Dermis blood vessel endothelial cell (primary cell): Measurements from ENCODE around the gene FXN. TPM values are rescaled to one million over a fixed set of nuclear protein-coding genes. Genes with fewer than 3 reads are reported as not detected.
A peak's percentile ranks its signal among the peaks of the same experiment; 100 is the strongest.
"Not testable (repeated sequence)": the region's sequence is repeated elsewhere in the genome, so short reads cannot be mapped to it uniquely, and the experiment has no call there.

Experiments
- DNase-seq: peaks from one replicate; pipeline ENCODE4 v3.0.0; 2010
- total RNA-seq: library from RNA; depleted of rRNA; stranded (reverse); fragments of >200 nt; gene quantifications from 2 replicates; pipeline ENCODE4 v1.2.3, GENCODE V29; 2014

FXN gene
- total RNA-seq, 1 donor from 2014 or later, result 2.9 TPM

DNA sequence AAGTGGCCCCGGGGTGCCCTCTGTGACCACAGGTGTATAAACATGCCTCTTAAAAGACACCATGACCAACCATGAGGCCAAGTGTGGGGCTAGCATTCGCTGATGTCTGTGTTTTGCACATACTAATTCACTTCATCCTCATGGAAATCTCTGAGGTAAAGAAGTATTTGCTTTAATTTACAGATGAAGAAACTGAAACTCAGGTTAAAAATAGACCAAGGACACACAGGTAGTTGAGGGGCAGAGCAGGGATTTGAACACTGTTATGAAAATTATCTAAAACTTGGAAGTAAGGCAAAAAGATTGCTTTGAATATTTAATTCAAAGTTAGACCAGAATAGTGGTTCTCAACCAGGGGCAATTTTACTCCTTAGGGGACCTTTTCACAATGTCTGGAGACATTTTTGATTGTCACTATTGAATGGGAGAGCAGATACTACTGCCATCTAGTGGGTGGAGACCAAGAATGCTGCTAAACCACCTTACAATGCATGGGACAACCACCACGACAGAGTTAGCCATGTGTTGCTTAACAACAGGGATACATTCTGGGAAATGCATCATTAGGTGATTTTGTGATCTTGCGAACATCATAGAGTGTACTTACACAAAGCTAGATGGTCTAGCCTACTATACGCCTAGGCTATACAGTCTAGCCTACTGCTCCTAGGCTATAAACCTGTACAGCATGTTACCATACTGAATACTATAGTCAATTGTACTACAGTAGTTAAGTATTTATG is 8.0 kb upstream of the FXN start:
- DNase-seq, result peak; percentile 79

DNA sequence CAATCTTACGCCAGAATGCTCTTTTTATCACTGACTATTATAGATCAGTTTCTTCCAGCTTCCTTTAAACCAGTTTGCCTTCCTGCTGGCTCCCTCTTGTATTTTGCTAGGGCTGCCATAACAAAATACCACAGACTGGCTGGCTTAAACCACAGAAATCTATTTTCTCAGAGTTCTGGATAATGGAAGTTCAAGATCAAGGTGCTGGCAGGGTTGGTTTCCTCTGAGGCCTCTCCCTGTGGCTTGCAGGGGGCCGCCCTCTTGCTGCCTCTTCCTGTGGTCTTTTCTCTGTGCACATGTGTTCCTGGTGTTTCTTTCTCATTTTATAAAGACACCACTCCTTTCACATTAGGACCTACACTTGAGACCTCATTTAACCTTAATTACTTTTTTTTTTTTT is 6.8 kb upstream of the FXN start:
- DNase-seq, result no peak

DNA sequence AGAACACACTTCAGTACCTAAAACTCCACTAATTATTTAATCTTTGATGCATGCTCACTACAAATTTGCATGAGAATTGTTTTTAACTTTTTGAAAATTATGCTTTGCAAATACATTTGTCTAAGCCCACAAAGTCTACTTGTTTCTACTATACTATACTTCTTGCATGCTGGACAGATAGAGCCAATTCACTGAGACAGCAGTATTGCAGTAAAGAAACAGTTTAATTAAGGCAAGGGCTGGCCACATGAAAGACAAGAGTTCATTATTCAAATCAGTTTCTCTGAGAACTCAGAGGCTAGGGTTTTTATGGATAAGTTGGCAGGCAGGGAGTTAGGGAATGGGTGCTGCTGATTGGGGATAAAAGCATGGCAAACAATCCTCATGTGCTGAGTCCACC is 6.0 kb upstream of the FXN start:
- DNase-seq, result no peak

DNA sequence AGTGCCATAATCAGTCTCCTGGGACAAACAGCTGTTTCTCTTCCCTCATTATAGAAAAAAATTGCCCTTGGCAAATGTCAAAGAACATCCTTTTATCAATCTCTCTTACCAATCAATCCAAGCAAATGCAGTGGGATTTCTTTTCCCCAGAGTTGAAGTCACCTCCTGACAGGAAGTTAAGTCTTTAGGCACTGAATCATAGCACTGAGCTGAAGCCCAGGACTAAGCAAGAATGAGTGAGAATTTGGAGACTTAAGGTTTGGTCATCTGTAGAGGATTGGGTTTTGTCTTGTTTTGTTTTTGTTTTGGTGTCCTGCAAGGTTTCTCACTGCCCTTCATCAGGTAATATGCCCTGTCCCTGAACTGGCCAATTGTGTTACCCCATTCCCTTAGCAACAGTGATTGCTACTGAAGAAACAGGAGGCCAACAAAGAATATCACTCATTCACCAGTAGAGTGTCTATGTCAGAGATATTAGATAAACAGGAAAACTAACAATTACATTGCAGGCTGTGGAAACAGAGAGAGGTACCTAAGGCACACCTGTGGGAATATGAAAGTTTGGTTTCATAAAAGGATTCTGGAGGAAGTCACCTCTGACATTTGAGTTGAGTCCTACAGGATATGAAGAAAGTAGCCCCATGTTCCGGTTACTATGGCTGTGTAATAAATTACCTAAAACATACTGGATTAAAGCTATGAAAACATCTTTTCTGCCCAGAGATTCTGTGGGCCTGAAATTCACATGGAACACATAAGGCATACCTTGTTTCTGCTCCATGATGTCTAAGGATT is 4.5 kb upstream of the FXN start:
- DNase-seq, result peak; percentile 71

DNA sequence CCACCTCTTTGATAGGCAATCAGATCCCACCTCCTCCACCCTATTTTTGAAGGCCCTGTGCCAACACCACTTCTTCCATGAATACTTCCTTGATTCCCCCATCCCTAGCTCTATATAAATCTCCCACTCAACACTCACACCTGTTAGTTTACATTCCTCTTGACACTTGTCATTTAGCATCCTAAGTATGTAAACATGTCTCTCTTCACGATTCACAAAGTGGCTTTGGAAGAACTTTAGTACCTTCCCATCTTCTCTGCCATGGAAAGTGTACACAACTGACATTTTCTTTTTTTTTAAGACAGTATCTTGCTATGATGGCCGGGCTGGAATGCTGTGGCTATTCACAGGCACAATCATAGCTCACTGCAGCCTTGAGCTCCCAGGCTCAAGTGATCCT is 1.5 kb upstream of the FXN start:
- DNase-seq, result no peak

DNA sequence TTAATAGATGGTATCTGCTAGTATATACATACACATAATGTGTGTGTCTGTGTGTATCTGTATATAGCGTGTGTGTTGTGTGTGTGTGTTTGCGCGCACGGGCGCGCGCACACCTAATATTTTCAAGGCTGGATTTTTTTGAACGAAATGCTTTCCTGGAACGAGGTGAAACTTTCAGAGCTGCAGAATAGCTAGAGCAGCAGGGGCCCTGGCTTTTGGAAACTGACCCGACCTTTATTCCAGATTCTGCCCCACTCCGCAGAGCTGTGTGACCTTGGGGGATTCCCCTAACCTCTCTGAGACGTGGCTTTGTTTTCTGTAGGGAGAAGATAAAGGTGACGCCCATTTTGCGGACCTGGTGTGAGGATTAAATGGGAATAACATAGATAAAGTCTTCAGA is 757 bp downstream of the FXN start:
- peak; percentile 33 for DNase-seq

DNA sequence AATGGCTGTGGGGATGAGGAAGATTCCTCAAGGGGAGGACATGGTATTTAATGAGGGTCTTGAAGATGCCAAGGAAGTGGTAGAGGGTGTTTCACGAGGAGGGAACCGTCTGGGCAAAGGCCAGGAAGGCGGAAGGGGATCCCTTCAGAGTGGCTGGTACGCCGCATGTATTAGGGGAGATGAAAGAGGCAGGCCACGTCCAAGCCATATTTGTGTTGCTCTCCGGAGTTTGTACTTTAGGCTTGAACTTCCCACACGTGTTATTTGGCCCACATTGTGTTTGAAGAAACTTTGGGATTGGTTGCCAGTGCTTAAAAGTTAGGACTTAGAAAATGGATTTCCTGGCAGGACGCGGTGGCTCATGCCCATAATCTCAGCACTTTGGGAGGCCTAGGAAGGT is 1.2 kb downstream of the FXN start:
- peak; percentile 13 for DNase-seq

DNA sequence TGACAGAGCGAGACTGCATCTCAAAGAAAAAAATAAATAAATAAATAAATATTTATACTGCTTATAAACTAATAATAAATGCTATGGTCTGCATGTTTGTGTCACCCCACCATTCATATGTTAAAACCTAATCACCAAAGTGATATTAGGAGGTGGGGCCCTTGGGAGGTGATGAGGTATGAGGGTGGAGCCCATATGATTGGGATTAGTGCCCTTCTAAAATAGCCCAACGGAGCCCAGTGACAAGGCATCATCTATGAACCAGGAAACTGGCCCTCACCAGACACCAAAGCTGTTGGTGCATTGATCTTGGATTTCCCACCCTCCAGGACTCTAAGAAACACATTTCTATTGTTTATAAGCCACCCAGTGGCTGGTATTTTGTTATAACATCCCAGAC is 5.1 kb downstream of the FXN start:
- DNase-seq, result no peak

DNA sequence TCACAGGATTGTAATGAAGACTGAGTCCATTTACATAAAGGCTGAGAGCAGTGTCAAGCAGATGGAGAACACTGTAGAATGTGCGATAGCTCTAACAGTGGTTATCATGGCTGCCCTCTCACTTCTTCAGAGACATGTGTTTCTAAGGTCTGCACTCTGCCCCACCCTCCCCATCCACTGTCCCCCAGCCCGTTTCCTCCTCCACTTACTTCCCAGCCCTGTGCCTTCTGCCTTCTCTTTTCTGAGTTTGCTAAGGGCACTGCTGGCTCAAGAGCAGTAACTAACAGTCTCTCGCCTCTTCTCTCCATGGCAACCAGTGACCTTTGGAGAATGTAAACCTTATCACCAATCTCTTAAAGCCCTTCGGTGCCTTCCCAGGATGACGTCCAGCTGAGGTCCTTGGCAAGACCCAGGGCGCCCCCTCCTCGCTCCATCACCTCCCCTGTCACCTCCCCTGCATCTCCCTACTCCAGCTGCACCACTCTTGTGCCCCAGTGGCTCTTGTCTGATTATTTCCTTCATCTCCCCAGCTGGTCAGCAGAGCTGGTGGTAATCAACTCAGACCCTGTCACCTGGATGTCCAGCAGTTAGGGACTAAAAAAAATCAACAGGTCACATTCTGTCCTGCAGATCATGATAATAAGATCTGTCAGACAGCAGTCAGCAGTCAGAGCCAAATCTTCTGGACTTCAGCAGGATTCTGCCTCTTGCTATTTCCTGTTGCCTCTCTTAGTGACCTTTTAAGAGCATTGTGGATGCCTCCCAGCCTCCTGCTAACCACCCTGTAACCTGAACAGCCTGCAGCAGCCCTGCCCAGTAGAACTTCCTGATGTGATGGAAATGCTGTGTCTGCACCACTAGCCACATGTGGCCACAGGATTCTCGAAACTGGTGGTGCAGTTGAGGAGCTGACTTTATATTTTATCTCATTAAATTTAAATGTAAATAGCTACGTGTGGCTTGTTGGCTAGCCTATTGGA is 9.0 kb downstream of the FXN start:
- peak; percentile 56 for DNase-seq

DNA sequence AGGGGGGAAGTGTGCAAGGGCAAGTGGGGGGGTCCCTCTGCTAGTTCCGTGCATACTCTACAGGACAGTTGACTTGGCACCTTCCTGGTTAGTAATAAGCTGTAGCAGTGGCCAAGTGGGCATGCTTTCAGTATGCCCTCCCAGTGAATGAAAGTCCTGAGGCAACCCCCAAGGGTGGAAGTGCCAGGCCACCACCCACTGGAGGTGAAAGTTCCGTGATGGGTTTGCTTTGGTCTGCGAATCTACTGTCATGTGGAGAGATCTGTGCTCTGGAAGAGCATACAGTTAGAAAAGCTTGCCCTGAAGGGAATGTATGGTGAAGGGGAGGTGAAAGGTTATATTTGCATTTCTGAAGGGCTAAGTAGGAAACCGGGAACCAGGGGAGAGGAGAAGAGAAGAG is 10.3 kb downstream of the FXN start:
- no peak for DNase-seq

DNA sequence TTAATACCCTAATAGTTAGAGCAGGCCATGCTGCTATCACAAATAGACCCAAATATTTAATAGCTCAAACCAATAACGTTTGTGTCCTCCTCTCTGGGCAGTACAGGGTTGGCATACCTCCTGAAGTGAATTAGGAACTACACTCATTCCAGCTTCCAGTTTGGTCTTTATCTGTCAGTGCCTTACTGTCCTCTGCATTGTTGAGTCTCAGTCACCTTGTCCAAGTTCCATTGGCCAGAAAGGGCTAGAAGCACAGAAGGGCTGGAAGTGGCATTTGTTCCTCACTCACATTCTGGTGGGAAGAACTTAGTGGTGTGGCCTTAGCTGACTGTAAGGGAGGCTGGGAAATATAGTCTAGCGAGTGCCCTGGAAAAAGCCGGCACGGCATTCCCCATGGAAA is 11.2 kb downstream of the FXN start:
- no peak for DNase-seq

DNA sequence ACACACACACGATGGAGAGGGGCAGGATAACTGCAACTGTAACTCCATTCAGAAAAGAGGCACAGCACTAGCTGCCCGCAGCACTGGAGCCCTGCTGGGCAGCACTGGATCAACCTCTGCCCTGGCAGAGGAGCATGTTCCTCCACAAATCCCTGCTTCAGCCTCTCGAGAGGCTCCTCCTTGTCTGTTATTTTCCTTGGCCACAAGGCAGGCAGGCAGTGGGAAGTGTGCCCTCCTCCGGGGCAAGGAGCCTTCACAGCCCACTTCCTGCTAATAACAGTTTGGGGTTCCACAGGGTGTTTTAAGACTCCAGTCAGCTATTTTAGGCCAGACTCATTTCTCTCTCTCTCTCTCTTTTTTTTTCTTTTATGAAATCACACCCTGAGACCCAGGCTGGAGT is 11.8 kb downstream of the FXN start:
- DNase-seq, result no peak

DNA sequence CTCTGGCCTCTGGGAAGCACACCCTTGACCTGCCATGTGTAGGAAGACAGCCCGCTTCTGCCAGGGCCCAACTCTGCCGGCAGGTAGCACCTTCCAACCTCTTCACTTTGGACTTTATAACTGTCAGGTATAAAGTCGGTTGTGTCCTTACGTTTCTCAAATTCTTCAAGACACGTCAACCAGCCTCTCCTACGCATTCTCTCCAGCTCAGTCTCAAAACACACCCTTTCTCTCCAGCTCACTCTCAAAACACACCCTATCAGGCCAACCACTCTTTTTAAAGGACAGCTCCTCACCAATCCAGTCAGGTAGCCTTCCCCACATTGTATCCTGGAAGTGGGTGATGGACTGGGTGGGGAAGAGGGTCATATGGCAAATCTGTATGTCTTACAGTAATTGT is 13.5 kb downstream of the FXN start:
- no peak for DNase-seq

DNA sequence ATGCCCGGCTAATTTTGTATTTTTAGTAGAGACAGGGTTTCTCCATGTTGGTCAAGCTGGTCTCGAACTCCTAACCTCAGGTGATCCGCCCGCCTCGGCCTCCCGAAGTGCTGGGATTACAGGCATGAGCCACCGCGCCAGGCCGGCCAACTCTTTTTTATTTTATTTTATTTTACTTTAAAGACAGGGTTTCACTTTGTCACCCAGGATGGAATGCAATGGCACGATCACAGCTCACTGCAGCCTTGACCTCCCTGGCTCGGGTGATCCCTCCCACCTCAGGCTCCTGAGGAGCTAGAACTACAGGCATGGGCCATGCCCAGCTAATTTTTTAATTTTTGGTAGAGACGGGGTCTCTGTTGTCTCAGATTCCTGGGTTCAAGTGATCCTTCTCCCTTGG is 15.4 kb downstream of the FXN start:
- not testable (repeated sequence) for DNase-seq

DNA sequence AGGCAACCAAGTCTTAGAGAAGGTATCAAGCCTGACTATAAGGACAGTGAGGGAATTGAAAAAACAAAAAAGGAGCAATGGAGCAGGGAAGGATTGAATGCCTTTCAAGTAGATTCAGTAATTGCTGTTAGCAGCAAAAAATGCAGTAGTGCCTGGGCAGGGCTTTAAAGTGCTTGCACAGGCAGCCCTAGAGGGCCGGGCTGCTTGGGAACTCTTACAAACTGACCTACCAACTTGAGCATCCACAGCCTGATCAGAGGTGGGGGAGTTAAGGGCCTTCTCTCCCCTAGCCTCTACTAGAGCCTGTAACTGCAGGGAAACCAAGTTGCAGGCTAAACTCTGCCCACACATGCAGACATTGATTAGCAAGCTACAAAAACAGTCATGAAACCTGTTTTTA is 19.4 kb downstream of the FXN start:
- DNase-seq, result no peak

DNA sequence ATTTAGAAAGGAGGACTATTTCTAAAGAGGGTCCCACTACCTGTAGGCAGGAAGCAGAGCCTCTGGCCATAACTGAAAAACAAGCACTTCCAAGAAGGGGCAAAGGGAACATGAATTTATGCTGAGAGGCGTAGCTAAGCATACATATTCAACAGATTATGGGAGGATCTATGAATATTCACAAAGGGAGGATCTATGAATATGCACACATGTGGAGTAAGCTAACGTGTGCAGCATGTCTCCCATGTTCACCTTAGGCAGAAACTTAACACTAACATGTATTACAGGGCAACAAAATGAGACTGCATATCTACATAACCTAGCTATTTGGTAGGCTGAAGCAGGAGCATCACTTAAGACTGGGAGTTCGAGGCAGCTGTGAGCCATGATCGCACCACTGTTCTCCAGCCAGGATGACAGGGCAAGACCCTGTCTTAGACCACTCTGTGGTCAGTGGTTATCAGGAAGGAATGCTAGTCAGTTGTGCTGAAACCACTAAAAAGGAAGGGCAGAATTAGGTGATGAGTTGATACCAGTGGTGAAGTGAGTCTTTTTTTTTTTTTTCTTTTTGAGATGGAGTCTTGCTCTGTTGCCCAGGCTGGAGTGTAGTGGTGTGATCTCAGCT is 20.8 kb downstream of the FXN start:
- DNase-seq, result no peak

DNA sequence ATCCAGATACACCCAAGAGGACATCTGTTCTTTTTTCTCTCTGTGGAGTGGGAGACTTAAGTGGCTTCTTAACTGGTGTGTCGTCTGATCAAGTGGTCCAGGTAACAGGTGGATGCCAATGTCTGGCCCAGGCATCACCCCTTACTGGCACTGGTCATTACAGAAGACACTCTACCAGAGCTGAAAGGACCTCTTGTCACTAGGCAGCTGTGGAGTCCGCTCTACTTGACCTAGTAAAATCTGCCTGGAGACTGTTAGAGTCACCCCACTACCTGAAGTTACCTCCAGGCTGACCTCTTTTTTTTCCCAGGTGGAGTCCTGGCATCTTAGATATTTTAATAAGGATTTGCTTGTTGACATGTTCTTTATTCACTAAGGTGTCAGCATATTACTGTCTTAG is 22.5 kb downstream of the FXN start:
- no peak for DNase-seq

DNA sequence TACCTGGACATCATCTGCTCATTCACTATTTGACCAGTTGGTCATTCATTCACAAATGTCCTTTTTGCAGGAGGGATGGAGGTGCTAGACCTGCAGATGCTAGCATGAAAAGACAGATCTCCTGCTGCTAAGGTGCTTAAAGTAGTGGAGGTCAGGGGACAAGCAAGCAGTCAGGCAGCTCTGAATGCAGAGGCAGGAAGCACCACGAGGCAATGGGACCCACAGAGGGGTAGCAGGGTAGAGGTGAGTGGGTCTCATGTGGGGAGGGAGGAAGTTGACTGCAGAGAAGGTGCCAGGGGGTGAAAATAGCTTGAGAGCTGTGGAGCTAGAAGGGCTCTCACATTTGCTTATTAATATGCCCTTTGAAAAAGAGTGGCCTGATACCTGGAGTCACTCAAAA is 25.2 kb downstream of the FXN start:
- DNase-seq, result no peak

DNA sequence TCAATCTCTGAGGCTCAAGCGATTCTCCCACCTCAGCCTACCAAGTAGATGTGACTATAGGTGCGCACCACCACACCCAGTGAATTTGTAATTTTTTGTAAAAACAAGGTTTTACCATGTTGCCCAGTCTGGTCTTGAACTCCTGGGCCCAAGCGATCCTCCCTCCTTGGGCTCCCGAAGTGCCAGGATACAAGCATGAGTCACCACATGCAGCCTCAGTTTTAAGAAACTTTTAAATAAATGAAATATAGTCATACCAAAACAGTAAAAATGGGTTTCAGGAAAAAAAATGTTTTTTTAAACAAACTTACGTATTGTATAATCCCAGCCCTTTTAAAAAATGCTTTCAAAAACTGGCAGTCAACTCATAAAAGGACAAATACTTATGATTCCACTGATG is 26.6 kb downstream of the FXN start:
- DNase-seq, result no peak

DNA sequence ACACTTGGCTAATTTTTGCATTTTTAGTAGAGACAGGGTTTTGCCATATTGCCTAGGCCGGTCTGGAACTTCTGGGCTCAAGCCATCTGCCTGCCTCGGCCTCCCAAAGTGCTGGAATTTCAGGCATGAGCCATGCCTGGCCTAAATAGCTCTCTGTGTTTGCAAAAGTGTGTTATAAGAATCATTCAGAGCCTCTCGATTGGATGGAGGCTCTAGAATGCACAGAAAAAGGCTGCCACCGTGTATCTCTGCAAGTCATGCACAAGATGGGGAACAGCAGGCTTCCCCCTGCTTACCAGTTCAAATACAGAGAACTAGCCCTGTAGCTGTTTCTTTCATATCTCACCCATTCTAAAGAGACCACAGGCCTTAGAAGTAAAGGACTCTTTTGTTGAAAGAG is 28.3 kb downstream of the FXN start:
- no peak for DNase-seq

DNA sequence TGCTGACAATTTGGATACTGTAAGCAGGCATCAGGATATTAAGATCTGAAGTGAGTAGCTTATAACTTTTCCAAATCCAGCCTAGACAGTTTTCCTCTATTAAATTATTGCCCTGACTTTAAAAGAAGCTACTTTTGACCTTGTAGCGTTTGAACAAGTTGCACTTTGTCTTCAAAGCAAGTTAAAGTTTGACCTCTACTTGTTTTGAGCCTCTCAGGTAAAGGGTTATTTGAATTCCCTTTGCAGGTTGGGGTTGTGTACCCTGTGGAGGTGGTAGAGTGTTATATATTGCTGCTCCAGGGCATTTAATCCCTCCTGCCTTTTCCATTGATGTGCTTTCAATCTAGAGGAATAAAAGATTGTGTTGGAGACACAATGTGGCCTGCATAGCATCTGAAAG is 30.1 kb downstream of the FXN start:
- DNase-seq, result no peak

DNA sequence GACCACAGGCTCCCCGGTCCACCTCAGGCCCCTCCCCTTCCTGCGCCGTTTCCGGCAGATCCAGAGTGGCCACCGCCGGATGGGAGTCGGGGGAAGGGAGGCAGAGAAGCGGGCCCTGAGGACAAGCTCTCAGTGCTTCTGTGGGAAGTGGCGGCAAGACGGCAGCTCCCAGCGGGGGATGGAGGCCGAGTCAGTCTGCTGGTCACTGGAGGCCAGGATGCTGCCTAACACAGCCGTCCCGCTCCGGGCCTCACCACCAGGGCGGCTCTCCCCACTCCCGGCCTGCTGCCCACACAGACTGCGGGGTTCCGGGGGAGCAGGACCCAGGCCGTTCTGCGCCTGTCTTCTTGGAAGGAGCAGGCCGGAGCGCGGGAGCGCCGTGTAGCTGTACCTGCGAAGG is 31.4 kb downstream of the FXN start:
- no peak for DNase-seq

DNA sequence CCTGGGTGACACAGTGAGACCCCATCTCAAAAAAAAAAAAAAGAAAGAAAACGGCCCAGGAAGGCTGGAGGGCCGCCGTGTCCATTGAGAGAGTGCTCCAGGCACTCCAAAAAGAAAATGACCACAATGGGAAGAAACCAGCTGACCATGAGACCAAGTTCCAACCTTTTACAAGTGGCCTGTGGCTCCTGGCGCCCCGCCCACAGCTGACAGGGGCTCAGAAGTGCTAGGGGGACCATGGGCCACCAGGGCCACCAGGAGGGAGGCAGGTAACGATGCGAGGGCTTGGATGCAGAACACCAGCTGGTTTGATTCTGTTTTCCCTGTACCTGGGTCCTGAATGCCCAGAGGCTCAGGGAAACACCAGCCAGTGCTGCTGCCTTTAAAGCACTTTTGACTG is 34.6 kb downstream of the FXN start:
- no peak for DNase-seq
